GM18502 (cell line): Measurements from ENCODE around the gene MAPK13.
"Not testable (repeated sequence)": the region's sequence is repeated elsewhere in the genome, so short reads cannot be mapped to it uniquely, and the experiment has no call there.

Source experiments
- ATAC-seq: cut with Tn5 transposase; IDR thresholded peaks from one replicate; pipeline ENCODE4 v1.9.1; 2021; ENCODE audit warnings: mild to moderate bottlenecking; ENCODE audit not compliant: unreplicated experiment, poor library complexity

Gene MAPK13

DNA sequence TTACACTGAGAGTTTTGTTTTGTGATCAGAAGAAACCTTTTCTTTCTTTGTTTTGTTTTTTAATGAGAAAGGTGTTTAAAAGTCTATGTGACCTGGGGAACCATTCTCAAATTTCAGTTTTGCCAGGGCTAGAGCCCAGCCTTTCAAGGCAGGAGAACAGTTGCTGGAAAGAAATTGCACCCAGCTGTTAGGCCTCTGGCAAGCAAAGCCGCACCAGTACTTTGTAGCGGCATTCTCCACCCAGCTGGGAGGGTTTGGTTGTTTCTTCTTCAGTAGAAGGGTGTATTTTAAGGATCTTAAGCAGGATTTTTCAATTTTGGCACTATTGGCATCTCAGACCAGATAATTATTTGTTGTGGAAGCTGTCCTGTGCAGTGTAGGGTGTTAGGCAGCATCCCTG lies 16.6 kb upstream of the MAPK13 start:
- no peak for ATAC-seq

DNA sequence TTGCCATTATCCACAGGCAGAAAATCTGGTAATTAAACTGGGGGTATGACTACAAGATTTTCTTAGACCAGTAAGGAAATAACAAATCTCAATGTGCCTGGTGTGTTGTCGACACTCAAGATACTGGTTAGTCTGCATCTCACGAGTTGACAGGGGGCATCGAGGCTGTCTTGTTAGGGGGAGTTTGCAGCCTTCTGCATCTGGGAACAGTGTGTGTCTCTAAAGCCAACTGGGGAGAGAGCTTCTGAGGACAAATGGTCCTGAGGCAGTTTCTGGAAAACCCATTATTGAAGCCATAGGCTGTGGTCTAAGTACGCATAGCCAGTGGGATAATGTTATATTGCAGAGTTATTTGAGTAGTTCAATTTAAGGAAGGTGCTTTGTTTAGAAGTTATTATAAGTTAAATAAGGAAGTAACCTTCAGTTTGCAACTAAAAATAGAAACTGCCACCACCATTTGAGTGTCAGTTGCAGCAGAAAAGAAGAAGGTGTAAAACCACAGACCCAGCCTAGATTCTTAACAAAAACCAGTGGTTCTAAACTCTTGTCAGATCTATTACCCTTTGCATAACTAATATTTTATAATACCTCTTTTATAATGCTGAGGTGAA lies 15.4 kb upstream of the MAPK13 start:
- no peak for ATAC-seq

DNA sequence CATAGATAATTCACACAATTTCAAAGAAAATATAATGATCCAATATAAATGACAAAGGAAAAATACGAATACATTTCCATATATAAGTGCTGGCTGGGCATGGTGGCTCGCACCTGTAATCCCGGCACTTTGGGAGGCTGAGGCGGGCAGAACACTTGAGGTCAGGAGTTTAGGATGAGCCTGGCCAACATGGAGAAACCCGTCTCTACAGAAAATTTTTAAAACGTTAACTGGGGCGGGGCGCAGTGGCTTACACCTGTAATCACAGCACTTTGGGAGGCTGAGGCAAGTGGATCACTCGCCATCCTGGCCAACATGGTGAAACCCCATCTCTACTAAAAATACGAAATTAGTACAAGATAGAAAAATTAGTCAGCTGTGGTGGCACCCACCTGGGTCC lies 14.9 kb upstream of the MAPK13 start:
- no peak for ATAC-seq

DNA sequence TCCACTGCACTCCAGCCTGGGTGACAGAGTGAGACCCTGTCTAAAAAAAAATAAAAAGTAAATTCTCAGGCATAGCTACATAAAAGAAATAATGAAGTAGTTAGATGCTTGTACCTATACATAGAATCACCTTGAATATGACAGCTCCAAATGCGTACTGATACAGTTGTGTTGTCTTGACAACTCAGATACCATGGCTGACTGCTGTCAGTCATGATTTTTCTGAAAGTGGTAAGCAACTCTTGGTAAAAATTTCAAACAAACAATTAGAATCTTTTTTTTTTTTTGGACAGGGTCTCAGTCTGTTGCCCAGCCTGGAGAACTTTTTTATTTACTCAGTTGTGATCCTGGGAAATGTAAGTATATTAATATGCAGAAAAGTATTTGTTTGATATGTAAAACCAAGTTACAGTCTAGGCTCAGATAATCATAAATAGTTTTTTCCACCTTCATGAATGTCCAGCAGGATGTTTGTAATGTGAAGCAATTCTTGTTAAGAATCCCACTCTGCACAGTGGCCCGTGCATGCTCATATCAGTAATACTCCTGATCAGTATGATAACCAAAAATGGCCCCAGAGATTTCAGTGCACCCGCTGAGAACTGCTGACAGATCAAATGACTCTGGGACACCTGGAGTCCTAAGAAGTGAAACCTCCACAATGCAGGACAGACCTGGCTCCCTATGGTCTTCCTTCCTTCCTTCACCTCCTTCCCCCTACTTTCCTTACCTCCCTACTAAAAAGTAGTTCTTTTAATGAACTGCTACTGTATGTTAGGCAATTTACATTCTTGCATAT lies 14.0 kb upstream of the MAPK13 start:
- ATAC-seq, result no peak

DNA sequence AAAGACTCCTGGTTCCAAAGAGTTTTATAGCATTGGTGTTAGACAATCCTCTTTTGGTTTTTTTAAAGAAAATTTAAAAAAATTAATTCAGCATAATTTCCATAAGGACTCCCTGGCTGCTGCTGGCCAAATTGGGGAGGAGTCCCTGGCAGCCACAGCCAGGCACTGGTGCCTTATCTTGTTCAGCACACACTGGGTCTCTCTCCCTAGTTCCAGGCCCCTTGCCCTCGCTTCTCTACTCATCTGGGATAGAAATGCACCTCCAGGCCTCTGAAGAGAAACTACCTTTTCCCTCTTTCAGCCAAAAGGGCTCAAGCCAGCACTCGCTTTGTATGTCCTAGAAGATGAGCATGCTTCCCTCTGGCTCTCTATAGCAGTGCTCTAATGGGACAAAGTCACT lies 13.4 kb upstream of the MAPK13 start:
- no peak for ATAC-seq

DNA sequence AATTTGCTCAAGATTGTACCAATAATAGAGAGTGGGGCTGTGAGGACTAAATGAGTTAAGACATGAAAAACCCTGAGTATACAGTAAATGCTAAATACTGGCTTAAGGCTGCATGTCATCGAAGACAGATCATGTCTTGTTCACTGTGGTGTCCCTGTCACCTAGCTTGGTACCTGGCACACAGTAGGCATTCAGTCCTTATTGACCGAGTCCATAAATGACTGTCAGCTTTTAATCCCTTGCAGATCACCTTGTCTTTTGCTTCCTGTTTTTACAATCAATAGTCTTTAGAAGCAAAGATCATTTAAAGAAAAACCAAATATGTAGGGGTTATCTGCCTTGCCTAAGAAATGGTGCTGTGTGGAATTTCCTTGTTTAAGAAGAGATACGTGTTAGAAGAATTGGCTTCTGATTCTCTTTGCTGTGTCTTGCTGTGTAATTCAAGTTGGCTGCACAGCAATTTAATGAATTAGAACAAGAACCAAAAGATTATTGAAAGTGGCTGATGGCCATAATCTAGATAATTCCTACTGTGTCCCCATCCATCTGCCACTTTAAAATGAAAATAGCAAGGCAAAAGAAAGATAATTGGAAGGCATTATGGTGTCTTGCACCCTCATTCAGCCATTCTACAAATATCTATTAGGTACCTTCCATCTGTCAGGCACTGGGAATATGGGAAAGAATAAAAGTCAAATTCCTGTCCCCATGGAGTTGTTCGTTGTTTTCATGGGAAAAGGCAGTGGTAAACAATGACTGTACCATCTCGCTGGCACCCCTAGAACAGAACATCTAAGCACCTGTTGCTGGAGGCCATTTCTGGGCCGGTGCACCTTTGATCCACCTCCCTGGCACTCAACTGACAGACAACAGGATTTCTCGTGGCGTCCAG lies 12.4 kb upstream of the MAPK13 start:
- no peak for ATAC-seq

DNA sequence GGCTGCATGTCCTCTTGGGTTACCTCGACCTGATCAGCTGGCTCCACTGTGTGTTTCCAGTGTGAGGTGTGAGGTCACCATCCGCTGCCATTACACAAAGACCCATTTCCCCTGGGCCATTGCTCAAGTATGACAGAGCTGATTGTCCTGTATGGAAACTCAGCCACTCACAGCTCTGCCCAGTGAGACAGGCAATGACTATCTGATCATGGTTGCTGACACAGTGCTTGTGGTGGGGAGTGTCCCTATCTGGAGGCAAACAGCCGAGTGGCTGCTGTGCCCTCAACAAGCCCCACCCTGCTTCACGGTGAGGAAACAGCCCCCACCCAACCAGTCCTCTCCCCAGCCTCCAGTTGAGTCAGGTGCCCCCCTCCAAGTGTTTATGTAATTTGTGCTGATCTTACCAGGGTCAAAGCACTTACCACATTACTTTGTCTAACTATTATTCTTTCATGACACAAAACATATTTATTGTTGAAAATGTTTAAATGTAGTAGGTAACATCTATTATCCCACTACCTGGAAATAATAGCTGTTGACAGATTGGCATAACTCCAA lies 11.7 kb upstream of the MAPK13 start:
- no peak for ATAC-seq

DNA sequence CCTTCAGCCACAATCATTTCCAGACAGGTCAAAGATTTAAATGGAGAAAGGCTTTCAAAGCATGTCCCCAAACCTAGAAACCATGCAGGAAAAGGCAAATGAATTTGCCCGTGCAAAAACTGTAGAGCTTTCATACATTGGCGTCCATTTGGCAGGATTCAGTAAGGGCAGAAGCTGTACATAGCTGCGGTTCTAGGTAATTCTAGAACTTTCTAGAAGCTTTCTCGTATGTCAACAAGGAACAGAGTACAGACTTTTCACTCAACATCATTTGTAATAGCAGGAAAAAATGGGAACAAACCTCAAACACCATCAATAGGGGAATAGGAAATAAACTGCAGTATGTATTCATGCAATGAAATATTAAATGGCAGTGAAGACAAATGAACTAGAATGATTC lies 11.1 kb upstream of the MAPK13 start:
- ATAC-seq, result no peak

DNA sequence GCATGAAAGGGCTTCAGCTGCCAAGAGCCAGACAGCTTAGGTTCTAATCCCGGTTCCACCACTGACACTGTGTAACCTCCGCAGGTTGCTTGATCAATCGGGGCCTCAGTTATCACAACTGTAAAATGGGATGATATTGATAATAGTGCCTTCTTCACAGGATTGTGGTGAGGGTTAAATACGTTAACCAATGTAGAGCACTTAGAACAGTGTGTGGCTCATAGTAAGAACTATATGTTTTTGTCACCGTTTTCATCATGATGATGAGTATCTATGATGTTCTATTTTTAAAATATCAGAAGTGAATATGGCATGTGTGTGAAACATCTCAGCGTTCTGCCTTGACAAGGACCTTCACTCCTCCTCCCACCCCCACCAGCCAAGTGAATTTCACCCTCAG lies 10.3 kb upstream of the MAPK13 start:
- ATAC-seq, result no peak

DNA sequence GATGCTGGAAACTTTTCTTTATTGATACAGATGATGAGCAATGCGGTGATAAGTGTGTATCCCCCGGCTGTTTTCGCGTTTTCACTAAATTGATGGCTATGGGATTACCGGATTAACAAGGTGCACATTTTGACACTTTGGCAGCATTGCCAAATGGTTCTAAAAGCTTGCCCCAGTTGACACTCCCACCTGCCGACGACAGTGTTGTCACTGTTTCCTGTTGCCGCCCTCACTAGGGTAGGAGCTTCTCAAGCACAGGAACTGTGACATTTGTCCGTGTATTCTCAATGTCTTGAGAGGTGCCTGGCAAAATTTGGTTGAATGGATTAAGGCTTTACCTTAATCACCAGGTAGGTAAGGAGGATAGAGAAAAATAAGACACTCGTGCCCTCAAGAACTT lies 9.8 kb upstream of the MAPK13 start:
- no peak for ATAC-seq

DNA sequence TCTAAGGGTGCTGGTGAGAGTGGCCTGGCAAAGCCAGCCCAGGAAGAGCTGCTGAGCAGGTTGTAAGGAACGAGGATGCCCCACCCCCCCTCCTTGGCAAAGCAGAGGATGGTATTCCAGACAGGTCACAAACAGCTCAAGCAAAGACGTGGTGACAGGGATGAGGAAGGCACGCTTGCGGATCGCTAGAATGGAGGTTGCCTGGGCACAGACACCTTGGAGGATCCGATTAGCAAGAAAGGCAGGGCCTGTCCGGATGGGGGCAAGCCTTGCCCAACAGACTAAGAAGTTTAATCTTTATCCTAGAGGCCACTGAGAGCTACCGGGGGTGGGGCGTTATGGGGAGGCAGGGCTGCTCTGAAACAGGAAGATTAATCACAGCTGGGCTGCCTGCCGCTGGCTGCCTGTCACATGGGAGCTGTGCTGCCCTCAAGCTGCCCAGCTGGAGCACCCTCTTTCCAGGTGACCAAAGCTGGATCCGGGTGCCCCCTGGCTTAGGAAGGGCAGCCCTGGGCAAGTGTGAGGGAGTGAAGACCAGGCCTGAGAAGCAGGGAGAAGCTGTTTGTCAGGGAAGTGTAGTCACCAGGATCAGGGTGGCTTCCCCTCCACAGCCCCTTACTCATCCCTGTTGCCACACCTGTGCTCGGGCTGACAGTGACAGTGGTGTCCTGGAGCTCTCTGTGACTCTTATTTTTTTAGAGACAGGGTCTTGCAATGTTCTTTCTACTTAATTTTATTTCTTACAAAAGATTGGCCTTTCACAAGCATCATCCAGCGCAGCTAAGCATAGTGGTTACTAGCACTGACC lies 9.1 kb upstream of the MAPK13 start:
- ATAC-seq, result no peak

DNA sequence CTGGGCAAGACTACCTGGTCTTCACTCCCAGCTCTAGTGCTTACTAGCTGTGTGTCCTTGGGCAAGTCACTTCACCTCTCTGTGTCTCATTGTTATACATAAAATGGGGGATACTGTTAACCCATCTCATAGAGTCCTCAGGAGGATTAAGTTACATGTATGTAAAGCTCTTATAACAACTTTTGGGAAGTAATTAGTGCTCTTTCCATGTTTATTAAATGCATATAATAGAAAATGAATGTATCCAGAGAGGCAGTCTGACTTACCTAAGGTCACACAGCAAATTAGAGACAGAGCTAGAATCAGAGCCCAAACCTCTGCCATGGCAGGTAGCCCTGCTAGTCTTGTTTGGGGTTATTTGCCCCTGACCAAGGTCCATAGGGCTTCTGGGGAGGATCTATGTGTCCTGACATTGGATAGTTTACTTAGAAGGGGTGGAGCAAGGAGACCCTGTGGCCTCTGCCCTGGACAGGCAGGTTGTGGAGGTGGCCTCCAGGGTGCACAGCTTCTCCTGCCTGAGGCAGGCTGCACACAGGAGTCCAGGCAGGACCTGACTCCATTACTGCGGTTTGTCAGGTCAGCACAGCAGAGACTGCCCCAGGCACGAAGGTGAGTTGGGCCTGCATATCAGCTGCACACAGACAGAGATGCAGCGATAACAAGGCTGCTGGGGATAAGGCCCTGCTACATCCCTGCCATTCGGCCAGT lies 8.4 kb upstream of the MAPK13 start:
- ATAC-seq, result no peak

DNA sequence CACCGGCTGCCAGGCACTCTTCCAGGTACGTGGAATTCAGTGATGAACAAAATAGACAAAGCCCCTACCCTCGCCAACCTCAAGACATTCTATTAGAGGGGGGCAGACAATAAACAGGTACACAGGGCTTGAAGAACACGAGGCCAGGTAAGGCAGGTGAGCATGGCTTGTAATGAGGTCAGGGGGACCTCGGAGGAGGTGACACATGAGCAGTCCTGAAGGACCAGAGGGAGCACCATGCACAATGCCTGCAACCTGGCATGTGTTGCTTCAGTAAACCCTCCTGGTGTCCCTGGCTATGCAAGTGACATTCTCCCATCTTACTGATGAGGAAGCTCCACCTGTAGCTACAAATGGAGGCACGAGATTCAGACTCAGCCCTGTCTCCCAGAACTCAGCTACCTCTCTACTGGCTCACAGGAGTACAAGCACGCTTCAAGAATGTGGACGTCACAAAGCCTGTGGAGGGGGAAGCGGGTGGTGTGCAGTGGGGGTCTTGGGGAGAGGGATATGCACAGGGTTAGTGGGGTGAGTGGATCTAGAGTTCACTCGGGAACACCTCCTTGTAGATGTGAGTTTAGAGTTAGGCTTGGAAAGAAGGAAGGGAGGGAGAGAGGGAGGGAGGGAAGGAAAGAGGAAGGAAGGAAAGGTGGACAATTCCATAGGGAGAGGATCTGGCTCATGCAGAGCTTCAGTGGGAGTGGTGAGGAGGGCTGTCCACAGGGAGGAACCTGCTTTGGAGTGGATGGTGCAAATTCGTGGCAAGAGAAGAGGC lies 7.6 kb upstream of the MAPK13 start:
- no peak for ATAC-seq

DNA sequence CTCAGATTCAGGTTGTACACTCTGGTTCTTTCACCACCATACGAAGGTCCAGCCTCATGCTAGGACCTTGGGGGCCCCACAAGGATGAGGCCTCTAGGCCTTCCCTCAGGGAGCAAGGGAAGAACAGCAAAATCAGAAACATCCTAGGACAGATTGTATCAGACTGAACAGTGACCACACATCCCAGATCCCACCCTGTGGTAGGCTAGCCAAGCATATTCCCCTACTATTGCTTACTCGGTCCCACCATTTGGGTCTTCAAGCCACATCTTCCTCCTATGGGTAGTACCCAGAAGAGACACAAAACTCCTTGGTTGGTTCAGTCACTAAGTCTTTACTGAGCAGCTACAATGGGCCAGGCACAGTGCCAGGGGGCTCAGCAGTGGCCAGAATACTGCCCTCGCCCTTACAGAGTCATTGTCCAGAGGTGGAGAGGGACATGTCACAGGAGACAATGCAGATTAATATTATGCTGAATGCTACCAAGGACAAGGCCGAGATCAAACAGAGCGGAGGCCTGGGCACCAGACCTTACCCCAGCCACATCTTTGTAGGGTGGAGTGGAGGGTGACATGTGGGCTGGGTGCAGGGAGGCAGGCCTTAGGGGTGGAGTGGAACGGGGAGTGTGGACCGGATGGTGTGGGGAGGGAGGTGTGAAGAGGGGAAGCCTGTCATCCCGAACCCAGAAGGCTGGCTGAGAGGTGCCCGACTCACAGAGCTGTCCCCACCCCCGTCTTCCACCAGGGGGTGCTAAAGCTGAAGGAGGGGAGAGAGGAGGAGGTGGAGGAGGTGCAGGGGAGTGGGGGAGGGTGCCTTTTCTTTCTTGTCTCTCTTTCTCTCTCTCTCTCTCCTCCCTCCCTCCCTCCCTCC lies 6.8 kb upstream of the MAPK13 start:
- ATAC-seq, result peak; percentile 67

DNA sequence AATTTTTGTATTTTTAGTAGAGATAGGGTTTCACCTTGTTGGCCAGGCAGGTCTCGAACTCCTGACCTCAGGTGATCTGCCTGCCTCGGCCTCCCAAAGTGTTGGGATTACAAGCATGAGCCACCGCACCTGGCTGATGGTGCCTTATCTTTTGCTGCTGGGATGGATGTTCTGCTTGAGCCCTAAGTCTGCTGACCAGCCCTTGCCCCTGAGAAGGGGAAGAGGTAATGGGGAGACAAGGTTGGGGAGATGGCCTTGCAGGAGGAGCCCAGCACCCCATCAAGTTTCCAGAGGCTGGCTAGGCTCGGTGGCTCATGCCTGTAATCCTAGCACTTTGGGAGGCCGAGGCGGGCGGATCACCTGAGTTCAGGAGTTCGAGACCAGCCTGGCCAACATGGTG lies 6.0 kb upstream of the MAPK13 start:
- not testable (repeated sequence) for ATAC-seq

DNA sequence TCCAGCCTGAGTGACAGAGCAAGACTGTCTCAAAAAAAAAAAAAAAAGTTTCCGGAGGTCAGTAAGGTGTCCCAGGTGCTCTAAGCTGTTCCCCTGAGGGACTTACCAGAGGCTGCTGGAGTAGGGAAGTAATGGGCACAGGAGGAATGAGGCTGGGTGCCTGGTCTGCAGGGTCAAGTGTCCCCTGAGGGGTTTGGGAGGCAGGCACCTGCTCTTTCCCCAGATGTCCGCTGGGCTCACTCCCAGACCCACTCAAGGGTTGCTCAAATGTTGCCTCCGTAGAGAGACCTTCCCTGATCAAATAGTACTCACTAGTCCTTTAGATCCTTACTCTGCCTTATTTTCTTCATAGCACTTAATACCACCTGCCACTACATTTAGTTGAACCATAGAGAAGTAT lies 5.4 kb upstream of the MAPK13 start:
- no peak for ATAC-seq

DNA sequence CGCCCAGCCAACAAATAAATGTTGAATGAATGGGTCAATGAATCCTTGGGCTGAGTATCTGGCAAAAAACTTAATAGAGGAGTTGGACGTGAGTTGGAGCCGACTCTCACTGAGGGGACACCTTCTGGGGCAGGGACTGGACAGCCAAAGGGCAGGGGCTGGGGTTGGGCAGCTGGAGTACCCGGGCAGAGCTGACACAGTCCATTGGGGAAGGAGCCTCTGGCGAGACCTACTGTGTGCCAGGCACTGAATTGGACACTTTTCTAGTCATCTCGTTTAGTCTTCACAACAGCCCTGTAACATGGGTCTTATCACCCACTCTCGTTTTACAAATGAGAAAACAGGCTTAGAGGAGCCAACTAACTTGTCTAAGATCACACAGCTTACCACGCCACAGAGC lies 4.7 kb upstream of the MAPK13 start:
- ATAC-seq, result no peak

DNA sequence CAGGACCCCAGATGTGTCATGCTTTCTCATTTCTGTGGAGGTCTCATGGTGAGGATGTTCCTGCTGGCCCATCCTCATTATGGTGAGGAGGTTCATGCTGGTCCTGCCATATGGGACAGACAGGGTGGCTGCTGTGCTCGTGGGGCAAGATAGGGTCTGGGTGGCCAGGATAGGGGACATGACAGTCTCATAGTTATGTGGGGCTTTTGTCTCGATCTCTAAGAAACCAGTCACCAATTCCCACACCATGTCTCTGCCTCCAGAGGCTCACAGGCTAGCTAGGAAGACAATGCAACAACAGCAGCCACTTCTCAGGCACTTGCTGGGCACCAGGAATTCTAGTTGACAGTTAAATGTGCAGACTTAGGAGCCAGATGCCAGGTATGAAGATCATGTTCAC lies 4.2 kb upstream of the MAPK13 start:
- no peak for ATAC-seq
